ENCODE results near the gene TSHZ2.

- no peak for TF ChIP-seq NFRKB (IDR thresholded peaks at IDR 0.05)
- no peak for TF ChIP-seq LEF1 (IDR thresholded peaks at IDR 0.05; ENCODE audit: borderline replicate concordance)
- TF ChIP-seq ELF4 (IDR thresholded peaks at IDR 0.05) = no peak
- no peak for TF ChIP-seq BHLHE40 (IDR thresholded peaks at IDR 0.05; ENCODE audit: borderline replicate concordance)
- TF ChIP-seq ZNF384 (IDR thresholded peaks at IDR 0.05) = no peak
- TF ChIP-seq SP1 (IDR thresholded peaks at IDR 0.05) = no peak
Observed at GRCh38 chr20:52984451-52984810, 12.3 kb downstream of the TSHZ2 start.

Measured in HEK293T (cell line).